GM23248 (cell line): ENCODE measurements around the gene RNF8. TPM values are rescaled to one million over a fixed set of nuclear protein-coding genes. Genes with fewer than 3 reads are reported as not detected.
"Not testable (repeated sequence)": the region's sequence is repeated elsewhere in the genome, so short reads cannot be mapped to it uniquely, and the experiment has no call there.

ENCODE experiments used
- DNase-seq: peaks from one replicate; pipeline ENCODE4 v3.0.0-alpha.2; 2015
- H2AFZ ChIP-seq: fragments of 200-600 bp; sonication (generic); 2 replicates; pipeline ENCODE4 v1.6.1; 2016; ENCODE audit warnings: antibody characterized with exemption
- H3F3A ChIP-seq: fragments of 200-600 bp; sonication (generic); 2 replicates; pipeline ENCODE4 v1.6.1; 2016; ENCODE audit warnings: mild to moderate bottlenecking, antibody characterized with exemption, mixed run types; ENCODE audit not compliant: insufficient read depth
- H3K27ac ChIP-seq: fragments of 200-600 bp; sonication (generic); 2 replicates; pipeline ENCODE4 v1.5.1; 2016; ENCODE audit warnings: mild to moderate bottlenecking
- H3K27me3 ChIP-seq: fragments of 200-600 bp; sonication (generic); replicated peaks from 2 replicates; pipeline ENCODE4 v1.6.1; 2016; ENCODE audit warnings: mild to moderate bottlenecking; ENCODE audit not compliant: insufficient read depth
- H3K36me3 ChIP-seq: fragments of 200-600 bp; sonication (generic); 2 replicates; pipeline ENCODE4 v1.6.1; 2016; ENCODE audit warnings: low read depth, mild to moderate bottlenecking
- H3K4me1 ChIP-seq: fragments of 200-600 bp; sonication (generic); 2 replicates; pipeline ENCODE4 v1.6.1; 2016; ENCODE audit warnings: mild to moderate bottlenecking; ENCODE audit not compliant: insufficient read depth
- H3K4me2 ChIP-seq: fragments of 200-600 bp; sonication (generic); one replicate; pipeline ENCODE4 v1.6.1; 2016; ENCODE audit warnings: mild to moderate bottlenecking; ENCODE audit not compliant: unreplicated experiment
- H3K4me3 ChIP-seq: fragments of 200-600 bp; sonication (generic); 2 replicates; pipeline ENCODE4 v1.5.1; 2016; ENCODE audit warnings: mild to moderate bottlenecking
- H3K79me2 ChIP-seq: fragments of 200-600 bp; sonication (generic); 2 replicates; pipeline ENCODE4 v1.6.1; 2016; ENCODE audit warnings: mild to moderate bottlenecking; ENCODE audit not compliant: insufficient read depth
- H3K9ac ChIP-seq: fragments of 200-600 bp; sonication (generic); 2 replicates; pipeline ENCODE4 v1.6.1; 2016; ENCODE audit warnings: mild to moderate bottlenecking
- H3K9me2 ChIP-seq: fragments of 200-600 bp; sonication (generic); 2 replicates; pipeline ENCODE4 v1.6.1; 2016; ENCODE audit warnings: mixed run types, mild to moderate bottlenecking, moderate library complexity; ENCODE audit not compliant: insufficient read depth
- H3K9me3 ChIP-seq: fragments of 200-600 bp; sonication (generic); one replicate; pipeline ENCODE4 v1.6.1; 2017; ENCODE audit warnings: low read depth
- H4K20me1 ChIP-seq: fragments of 200-600 bp; sonication (generic); 2 replicates; pipeline ENCODE4 v1.6.0; 2016; ENCODE audit not compliant: insufficient read depth
- EZH2 ChIP-seq: fragments of 200-600 bp; sonication (generic); IDR thresholded peaks from 2 replicates; pipeline ENCODE4 v1.6.1; 2018; ENCODE audit warnings: antibody characterized with exemption, mild to moderate bottlenecking; ENCODE audit not compliant: insufficient read depth, poor library complexity, severe bottlenecking
- EZH2phosphoT487 ChIP-seq: fragments of 200-600 bp; sonication (generic); IDR thresholded peaks from 2 replicates; pipeline ENCODE4 v1.6.1; 2018; ENCODE audit warnings: antibody characterized with exemption, moderate library complexity, mild to moderate bottlenecking, low read depth; ENCODE audit not compliant: insufficient read depth
- WGBS, 2 experiments: methylation state at CpG; one replicate each; pipeline ENCODE4 v1.1.6; 2015 to 2017; ENCODE audit warnings: low lambda C conversion rate in 2 of 2, low coverage in 1 of 2; ENCODE audit errors: missing lambda C conversion rate in 2 of 2; 5-methylcytosine and 5-hydroxymethylcytosine counted together
- in situ Hi-C: fragments of 300-500 bp; cut with MboI; formaldehyde crosslinking; loops from 2 replicates; pipeline ENCODE4 v1.15.0; 2020
- polyA plus RNA-seq: library from polyadenylated mRNA; unstranded; fragments of >200 nt; fragmentation: Nextera tagmentation; extraction: Ambion mirVana; gene quantifications from 2 replicates; pipeline ENCODE4 v1.2.1, GENCODE V29; 2016
- total RNA-seq: library from RNA; depleted of rRNA; stranded (reverse); fragments of >200 nt; shearing (Covaris generic); gene quantifications from 2 replicates; pipeline ENCODE4 v1.2.3, GENCODE V29; 2014

RNF8 gene
- total and polyA plus RNA-seq, 2 experiments from 2014 or later, result 19.3 to 34.2 TPM

DNA sequence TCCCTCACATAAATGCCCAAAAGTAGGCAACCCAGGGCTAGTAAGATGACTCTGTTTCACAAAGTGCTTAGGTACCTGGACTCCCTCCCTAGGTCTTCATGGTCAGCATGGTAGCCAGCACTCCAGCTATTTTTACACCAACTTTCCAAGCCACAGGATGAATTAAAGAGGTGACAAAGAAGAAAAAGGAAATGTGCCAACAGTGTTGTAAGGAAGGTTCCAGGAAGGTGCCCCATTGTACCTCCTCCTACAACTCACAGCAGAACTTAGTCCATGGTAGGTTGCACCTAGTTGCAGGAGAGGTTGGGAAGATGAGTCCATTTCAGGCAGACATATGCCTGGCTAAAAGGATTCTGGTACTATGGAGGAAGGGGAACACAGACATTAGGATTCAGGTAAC lies 19.7 kb upstream of the RNF8 start:
- Histone ChIP-seq H3K9me2 (no peaks in the 10 kb centered on the region), H3K27ac (no peak overlapping the region), H3K27me3 (no peaks in the 10 kb centered on the region), H2AFZ (no peak overlapping the region), H3K36me3 (peaks cover 13% of the 10 kb centered on the region), H3F3A (no peaks in the 10 kb centered on the region), H3K9ac (no peak overlapping the region), H3K4me1 (no peaks in the 10 kb centered on the region), H3K79me2 (no peaks in the 10 kb centered on the region), H3K4me3 (no peak overlapping the region), H3K4me2 (no peak overlapping the region), H3K9me3 (no peaks in the 10 kb centered on the region), H4K20me1 (no peaks in the 10 kb centered on the region)
- no peak for TF ChIP-seq EZH2
- TF ChIP-seq EZH2phosphoT487, result no peak
- DNase-seq, result no peak
- in situ Hi-C loops, result no loop called here

DNA sequence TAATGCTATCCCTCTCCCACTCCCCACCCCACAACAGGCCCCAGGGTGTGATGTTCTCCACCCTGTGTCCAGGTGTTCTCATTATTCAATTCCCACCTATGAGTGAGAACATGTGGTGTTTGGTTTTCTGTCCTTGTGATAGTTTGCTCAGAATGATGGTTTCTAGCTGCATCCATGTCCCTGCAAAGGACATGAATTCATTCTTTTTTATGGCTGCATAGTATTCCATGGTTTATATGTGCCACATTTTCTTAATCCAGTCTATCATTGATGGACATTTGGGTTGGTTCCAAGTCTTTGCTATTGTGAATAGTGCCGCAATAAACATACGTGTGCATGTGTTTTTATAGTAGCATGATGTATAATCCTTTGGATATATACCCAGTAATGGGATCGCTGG lies 15.5 kb upstream of the RNF8 start:
- H3K9ac ChIP-seq, H2AFZ ChIP-seq, H3K4me3 ChIP-seq, H3K36me3 ChIP-seq, H3F3A ChIP-seq, H3K9me3 ChIP-seq, in situ Hi-C loops, H3K4me2 ChIP-seq, H3K4me1 ChIP-seq, H3K27ac ChIP-seq, H3K9me2 ChIP-seq, H3K79me2 ChIP-seq, H3K27me3 ChIP-seq, DNase-seq, H4K20me1 ChIP-seq: not testable (repeated sequence)
- WGBS, 2 experiments, result 96 to 99% methylated on average over 3 of the region's 3 CpGs

DNA sequence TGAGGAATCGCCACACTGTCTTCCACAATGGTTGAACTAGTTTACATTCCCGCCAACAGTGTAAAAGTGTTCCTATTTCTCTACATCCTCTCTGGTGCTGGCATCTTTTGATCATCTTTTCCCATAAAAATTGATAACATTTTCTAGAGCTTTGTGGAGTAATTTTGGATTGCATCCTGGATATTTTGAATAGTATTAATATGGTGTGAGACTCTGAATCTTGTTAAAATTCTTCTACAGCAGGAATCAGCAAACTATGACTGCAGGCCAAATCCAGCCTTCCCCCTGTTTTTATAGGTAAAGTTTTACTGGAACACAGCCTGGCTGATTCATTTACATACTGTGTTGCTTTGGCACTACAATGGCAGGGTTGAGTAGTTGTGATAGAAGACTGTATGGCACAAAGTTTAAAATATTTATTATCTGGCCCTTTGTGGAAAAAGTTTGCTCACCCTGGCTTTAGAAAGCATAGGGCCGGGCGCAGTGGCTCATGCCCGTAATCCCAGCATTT lies 15.0 kb upstream of the RNF8 start:
- H3F3A ChIP-seq, result 0 out of 2 replicates have a peak, but pooled peaks cover 4% of the 10 kb centered on the region
- no peak for DNase-seq
- in situ Hi-C loops, result no loop called here
- WGBS, 2 experiments, result 95 to 98% methylated on average over 5 of the region's 5 CpGs
- H3K27ac ChIP-seq, result no peak overlapping the region
- H4K20me1 ChIP-seq, result no peaks in the 10 kb centered on the region
- no peaks in the 10 kb centered on the region for H3K9me3 ChIP-seq
- no peak overlapping the region for H3K4me3 ChIP-seq
- no peaks in the 10 kb centered on the region for H3K27me3 ChIP-seq
- TF ChIP-seq EZH2phosphoT487 (no peak), EZH2 (no peak)
- no peak overlapping the region for H2AFZ ChIP-seq
- no peak overlapping the region for H3K9ac ChIP-seq
- H3K79me2 ChIP-seq, result no peaks in the 10 kb centered on the region
- H3K36me3 ChIP-seq, result no peaks in the 10 kb centered on the region
- no peaks in the 10 kb centered on the region for H3K9me2 ChIP-seq
- no peak overlapping the region for H3K4me2 ChIP-seq
- H3K4me1 ChIP-seq, result no peaks in the 10 kb centered on the region

DNA sequence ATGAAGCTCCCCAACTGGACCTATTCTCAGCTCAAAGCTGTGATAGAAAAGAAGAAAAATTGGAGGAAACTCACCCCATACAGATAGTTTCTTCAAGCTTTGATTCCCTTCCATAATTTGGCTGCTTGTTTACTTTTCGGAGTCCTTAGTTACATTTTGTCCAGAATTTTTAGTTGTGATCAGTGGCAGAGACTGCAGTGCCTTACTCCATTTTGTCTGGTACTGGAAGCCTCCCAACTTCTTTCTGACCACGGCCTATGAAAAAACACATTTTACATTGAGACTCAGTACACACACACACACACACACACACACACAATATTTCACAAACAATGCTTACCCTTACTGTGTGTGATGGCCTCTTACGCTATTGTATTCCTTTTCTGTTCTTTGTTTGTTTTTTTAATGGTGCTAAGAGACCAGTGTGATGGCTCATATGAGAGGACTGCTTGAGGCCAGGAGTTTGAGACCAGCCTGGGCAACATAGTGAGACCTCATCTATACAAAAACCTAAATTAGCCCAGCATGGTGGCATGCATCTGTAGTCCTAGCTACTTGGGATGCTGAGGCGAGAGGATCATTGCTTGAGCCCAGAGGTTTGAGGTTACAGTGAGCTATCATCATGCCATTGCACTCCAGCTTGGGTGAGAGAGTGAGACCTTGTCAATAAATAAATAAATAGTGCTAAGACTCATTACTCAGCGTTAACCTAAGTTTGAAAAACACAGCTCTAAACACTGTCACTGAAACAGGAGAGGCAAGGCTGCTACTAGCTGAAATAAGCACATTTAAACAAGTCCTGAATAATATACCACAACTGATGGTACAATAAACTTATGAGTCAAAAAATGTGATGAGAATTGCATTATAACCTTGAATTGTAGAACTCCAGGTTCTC lies 13.8 kb upstream of the RNF8 start:
- H2AFZ ChIP-seq, result no peak overlapping the region
- H3K4me1 ChIP-seq, result no peaks in the 10 kb centered on the region
- H3K27me3 ChIP-seq, result no peaks in the 10 kb centered on the region
- no peak overlapping the region for H3K9ac ChIP-seq
- H3K4me2 ChIP-seq, result no peak overlapping the region
- no peaks in the 10 kb centered on the region for H3K79me2 ChIP-seq
- WGBS, 2 experiments, result 89 to 90% methylated on average over 5 of the region's 5 CpGs
- H3F3A ChIP-seq, result 0 out of 2 replicates have a peak, but pooled peaks cover 4% of the 10 kb centered on the region
- no peaks in the 10 kb centered on the region for H3K9me2 ChIP-seq
- H3K36me3 ChIP-seq, result no peaks in the 10 kb centered on the region
- no peak for DNase-seq
- H4K20me1 ChIP-seq, result no peaks in the 10 kb centered on the region
- no peaks in the 10 kb centered on the region for H3K9me3 ChIP-seq
- no peak overlapping the region for H3K27ac ChIP-seq
- in situ Hi-C loops, result no loop called here
- TF ChIP-seq EZH2 (no peak), EZH2phosphoT487 (no peak)
- H3K4me3 ChIP-seq, result no peak overlapping the region

DNA sequence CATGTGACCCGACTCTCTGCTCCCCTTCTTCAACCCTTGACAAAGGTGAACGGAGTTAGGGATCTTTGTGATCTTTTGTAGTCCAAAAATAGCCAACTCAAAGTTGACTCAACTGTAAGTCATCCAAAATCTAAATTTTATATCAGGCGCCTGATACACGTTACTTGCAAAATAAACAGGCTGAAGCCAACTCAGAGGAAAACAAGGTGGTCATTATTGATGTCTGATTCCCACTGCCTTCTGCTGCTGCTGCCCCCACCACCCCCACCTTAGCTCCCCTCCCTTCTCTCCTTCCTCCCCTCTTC lies 13.2 kb upstream of the RNF8 start:
- H3K4me2 ChIP-seq, result no peak overlapping the region
- no peak for DNase-seq
- in situ Hi-C loops, result no loop called here

More for the DNA sequence above, 13.2 kb upstream of the RNF8 start:
- H3F3A ChIP-seq, result 0 out of 2 replicates have a peak, but pooled peaks cover 4% of the 10 kb centered on the region
- H4K20me1 ChIP-seq, result no peaks in the 10 kb centered on the region
- H3K79me2 ChIP-seq, result no peaks in the 10 kb centered on the region
- no peak for TF ChIP-seq EZH2
- TF ChIP-seq EZH2phosphoT487, result no peak
- no peak overlapping the region for H3K9ac ChIP-seq
- no peaks in the 10 kb centered on the region for H3K9me2 ChIP-seq
- no peaks in the 10 kb centered on the region for H3K27me3 ChIP-seq
- no peak overlapping the region for H3K4me3 ChIP-seq
- WGBS, 2 experiments, result 69 to 77% methylated on average over 3 to 4 of the region's 4 CpGs
- no peaks in the 10 kb centered on the region for H3K4me1 ChIP-seq
- no peak overlapping the region for H2AFZ ChIP-seq
- no peak overlapping the region for H3K27ac ChIP-seq
- H3K36me3 ChIP-seq, result no peaks in the 10 kb centered on the region
- H3K9me3 ChIP-seq, result no peaks in the 10 kb centered on the region
